DND-41 (cell line): Measurements from ENCODE around the gene AMDHD2.

Experiments used
- ATAC-seq: fragments of 200-7000 bp; cut with Tn5 transposase; 3 replicates; pipeline ENCODE4 v1.9.1; 2021; ENCODE audit warnings: low read depth; ENCODE audit not compliant: insufficient read depth
- DNase-seq: peaks from one replicate; pipeline ENCODE4 v3.0.0-alpha.2; 2020
- H2AFZ ChIP-seq: 2 replicates; pipeline ENCODE4 v1.6.0; 2012; ENCODE audit warnings: low read depth, low read length
- H3K27ac ChIP-seq: 2 replicates; pipeline ENCODE4 v1.5.1; 2012; ENCODE audit warnings: low read length, inconsistent platforms
- H3K27me3 ChIP-seq: fragments of 200-600 bp; sonication (generic); 2 replicates; pipeline ENCODE4 v1.6.0; 2012; ENCODE audit warnings: low read length, mild to moderate bottlenecking, inconsistent platforms; ENCODE audit not compliant: insufficient read depth, poor library complexity
- H3K36me3 ChIP-seq: 2 replicates; pipeline ENCODE4 v1.5.1; 2012; ENCODE audit warnings: low read length, inconsistent platforms; ENCODE audit not compliant: insufficient read depth
- H3K4me1 ChIP-seq: 2 replicates; pipeline ENCODE4 v1.5.1; 2012; ENCODE audit warnings: mild to moderate bottlenecking, low read length; ENCODE audit not compliant: insufficient read depth
- H3K4me2 ChIP-seq: 2 replicates; pipeline ENCODE4 v1.6.0; 2012; ENCODE audit warnings: mild to moderate bottlenecking, moderate library complexity, low read length, inconsistent platforms; ENCODE audit not compliant: insufficient read depth
- H3K4me3 ChIP-seq, 2 experiments: fragments of 200-600 bp in 1 of 2; shearing (Covaris generic) in 1 of 2; 2 replicates each; pipeline ENCODE4 v1.5.1; 2012 to 2016; ENCODE audit warnings: inconsistent platforms in 2 of 2, low read length in 2 of 2, mild to moderate bottlenecking in 2 of 2, low read depth in 1 of 2, moderate library complexity in 1 of 2
- H3K79me2 ChIP-seq: 2 replicates; pipeline ENCODE4 v1.6.0; 2012; ENCODE audit warnings: low read length, inconsistent platforms; ENCODE audit not compliant: insufficient read depth
- H3K9ac ChIP-seq: 2 replicates; pipeline ENCODE4 v1.6.0; 2012; ENCODE audit warnings: low read depth, mild to moderate bottlenecking, inconsistent platforms, low read length, moderate library complexity
- H3K9me3 ChIP-seq: 2 replicates; pipeline ENCODE4 v1.5.1; 2012; ENCODE audit warnings: low read length, moderate library complexity, mild to moderate bottlenecking, inconsistent platforms; ENCODE audit not compliant: insufficient read depth, severe bottlenecking
- H4K20me1 ChIP-seq: 2 replicates; pipeline ENCODE4 v1.6.0; 2012; ENCODE audit warnings: low read length; ENCODE audit not compliant: insufficient read depth
- CTCF ChIP-seq: IDR thresholded peaks from 2 replicates; pipeline ENCODE4 v1.5.1; 2012; ENCODE audit warnings: borderline replicate concordance, low read length, moderate library complexity, mild to moderate bottlenecking; ENCODE audit not compliant: poor library complexity, severe bottlenecking; ENCODE audit errors: extremely low read depth
- EZH2 ChIP-seq: IDR thresholded peaks from 3 replicates; pipeline ENCODE4 v1.6.1; 2012; ENCODE audit warnings: borderline replicate concordance, low read depth, mild to moderate bottlenecking, moderate library complexity, low read length, inconsistent platforms; ENCODE audit not compliant: severe bottlenecking

AMDHD2 gene

GRCh38 chr16:2505695-2506094, 14.5 kb upstream of the AMDHD2 start:
- TF ChIP-seq CTCF (no peak), EZH2 (no peak)
- Histone ChIP-seq H3K4me1 (peaks cover 11% of the 10 kb centered on the region), H3K79me2 (no peaks in the 10 kb centered on the region), H3K9ac (no peak overlapping the region), H3K4me3 (no peak overlapping the region), H3K9me3 (no peaks in the 10 kb centered on the region), H3K27ac (no peak overlapping the region), H2AFZ (no peak overlapping the region), H4K20me1 (peaks cover 12% of the 10 kb centered on the region), H3K36me3 (peaks cover 13% of the 10 kb centered on the region), H3K27me3 (no peaks in the 10 kb centered on the region), H3K4me2 (no peak overlapping the region)
- DNase-seq = no peak
- ATAC-seq = no peak

- no peaks in the 10 kb centered on the region for H3K9me3 ChIP-seq
- no peaks in the 10 kb centered on the region for H3K27me3 ChIP-seq
- H4K20me1 ChIP-seq = peaks cover 6% of the 10 kb centered on the region
- H3K9ac ChIP-seq = no peak overlapping the region
- no peak for DNase-seq
- no peak overlapping the region for H2AFZ ChIP-seq
- H3K27ac ChIP-seq = no peak overlapping the region
- no peak for ATAC-seq
- peaks cover 5% of the 10 kb centered on the region for H3K36me3 ChIP-seq
- H3K79me2 ChIP-seq = no peaks in the 10 kb centered on the region
- H3K4me1 ChIP-seq = no peaks in the 10 kb centered on the region
- no peak overlapping the region for H3K4me2 ChIP-seq
- H3K4me3 ChIP-seq = no peak overlapping the region
- TF ChIP-seq EZH2 (no peak), CTCF (no peak)
Measured at GRCh38 chr16:2507052-2507659, 13.0 kb upstream of the AMDHD2 start.

- Histone ChIP-seq H3K4me3 (no peak overlapping the region), H3K27me3 (no peaks in the 10 kb centered on the region), H4K20me1 (peaks cover under 1% of the 10 kb centered on the region; the same call in 1 of the 2 replicates), H2AFZ (no peak overlapping the region), H3K36me3 (no peaks in the 10 kb centered on the region; the same call in 1 of the 2 replicates), H3K27ac (no peak overlapping the region), H3K9ac (no peak overlapping the region), H3K4me1 (peaks cover 2% of the 10 kb centered on the region), H3K9me3 (no peaks in the 10 kb centered on the region), H3K4me2 (no peak overlapping the region), H3K79me2 (no peaks in the 10 kb centered on the region)
- no peak for TF ChIP-seq EZH2
- TF ChIP-seq CTCF = no peak
- DNase-seq (no peak), ATAC-seq (no peak)
Measured at GRCh38 chr16:2507665-2508064, 12.5 kb upstream of the AMDHD2 start.
